HG03066 (cell line): Measurements from ENCODE around the gene RBBP8NL.

ENCODE experiments used
- ATAC-seq: cut with Tn5 transposase; IDR thresholded peaks from one replicate; pipeline ENCODE4 v1.9.1; 2021; ENCODE audit warnings: low read depth; ENCODE audit not compliant: unreplicated experiment

Gene RBBP8NL, protein sequence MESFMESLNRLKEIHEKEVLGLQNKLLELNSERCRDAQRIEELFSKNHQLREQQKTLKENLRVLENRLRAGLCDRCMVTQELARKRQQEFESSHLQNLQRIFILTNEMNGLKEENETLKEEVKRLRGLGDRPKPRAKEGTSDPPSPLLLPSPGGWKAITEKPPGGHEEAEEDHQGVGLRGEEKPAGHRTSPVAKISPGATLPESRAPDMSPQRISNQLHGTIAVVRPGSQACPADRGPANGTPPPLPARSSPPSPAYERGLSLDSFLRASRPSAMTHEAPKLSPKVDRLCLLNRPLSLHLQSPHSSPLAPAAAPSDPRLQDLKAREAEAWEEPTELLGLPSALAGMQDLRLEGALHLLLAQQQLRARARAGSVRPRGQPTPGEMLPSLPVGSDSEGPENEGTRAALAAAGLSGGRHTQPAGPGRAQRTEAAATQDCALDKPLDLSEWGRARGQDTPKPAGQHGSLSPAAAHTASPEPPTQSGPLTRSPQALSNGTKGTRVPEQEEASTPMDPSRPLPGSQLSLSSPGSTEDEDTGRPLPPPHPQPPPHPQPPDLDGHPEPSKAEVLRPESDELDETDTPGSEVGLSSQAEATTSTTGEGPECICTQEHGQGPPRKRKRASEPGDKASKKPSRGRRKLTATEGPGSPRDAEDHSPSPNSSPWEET

GRCh38 chr20:62427172-62428001 lies at the start of gene RBBP8NL:
RBBP8NL (minus strand) TSS chr20:62427539; CDS start chr20:62419647, 7,892 bp downstream.
- no peak for ATAC-seq

DNA sequence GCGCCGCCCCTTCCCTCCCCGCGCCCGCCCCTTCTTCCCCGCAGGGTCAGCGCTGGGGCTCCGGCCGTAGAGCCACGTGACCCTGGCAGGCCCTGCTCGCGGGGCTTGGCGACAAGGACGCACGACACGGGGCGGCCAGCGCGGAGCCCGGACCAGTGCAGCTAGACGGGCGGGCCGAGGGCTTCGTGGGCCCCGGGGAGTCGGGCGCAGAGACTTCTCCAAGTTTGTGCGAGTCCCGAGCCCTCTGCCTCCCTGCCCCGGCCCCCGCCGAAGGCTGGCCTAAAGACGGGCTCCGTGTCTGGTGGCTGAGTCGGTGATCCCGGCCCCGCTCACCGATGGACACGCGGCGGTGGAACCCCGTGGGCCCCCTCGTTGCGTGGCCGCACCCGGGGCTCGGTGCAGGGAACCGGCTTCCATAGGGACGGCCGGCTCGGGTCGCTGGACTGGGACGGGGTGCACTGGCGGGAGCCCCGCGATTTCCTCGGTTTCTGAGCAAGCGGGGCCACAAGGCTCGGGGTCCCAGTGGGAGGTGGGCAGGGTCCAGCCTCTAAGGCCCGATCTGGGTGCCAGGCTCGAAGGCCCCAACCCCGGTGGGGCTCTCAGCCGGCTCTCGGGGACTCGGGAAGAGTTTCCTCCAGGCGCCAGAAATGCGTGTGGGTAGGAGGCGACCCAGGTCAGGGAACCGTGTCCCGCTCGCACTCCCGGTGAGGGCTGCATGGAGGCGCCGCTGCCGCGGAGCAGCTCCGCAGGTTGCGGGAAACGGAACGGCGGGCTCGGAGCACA lies 48.9 kb upstream of the RBBP8NL start:
- no peak for ATAC-seq

DNA sequence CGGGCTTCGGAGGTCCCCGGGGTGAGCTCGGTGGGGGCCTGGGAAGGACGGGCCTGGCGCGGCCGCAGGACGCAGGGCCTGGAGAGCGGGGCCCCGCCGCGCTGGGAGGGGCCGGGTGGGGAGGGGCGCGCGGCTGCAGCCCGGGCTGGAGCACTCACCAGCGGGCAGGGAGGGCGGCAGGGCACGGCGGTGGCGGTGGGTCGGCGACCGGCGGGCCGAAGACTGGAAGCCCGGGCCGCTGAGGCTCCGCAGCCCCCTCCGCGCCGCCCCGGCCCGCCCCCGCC lies 48.4 kb upstream of the RBBP8NL start, which contains the start of gene GATA5:
Gene GATA5 (minus strand): TSS at position 224 of the 284 bp plus-strand sequence. CDS start 474 bp downstream, outside the sequence.
- ATAC-seq, result no peak

DNA sequence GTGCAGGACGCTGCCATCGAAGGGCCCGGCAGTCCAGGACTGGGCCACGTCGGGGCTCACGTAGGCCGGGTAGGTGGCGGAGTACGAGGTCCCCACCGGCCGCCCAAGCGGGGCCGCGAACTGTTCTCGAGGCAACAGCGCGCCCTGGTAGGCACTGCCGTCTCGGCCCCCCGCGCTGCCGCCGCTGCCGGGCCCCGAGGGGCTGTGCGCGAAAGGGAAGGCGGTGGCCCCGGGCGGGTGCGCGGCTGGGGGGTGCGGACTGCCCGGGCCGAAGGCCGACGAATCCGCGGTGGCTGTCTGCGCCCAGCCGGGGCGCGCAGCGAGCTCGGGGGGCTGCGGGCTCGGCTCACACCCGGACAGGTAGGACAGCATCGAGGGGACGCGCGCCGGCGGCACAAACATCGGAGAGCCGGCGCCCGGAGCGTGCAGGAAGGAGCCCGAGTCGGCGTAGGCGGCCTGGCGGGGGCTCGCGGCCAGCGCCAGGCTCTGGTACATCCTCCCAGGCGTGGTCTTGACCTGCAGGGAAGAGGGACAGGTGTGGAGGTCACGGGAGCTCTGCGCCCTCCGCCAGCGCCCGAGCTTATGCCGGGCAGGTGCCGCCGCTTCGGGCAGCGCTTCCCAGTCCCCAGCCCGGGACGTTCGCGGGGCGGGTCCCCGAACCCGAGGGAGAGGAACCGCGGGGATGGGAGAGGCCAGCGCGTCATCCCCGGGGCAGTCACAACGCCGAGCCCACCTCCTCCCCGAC lies 47.9 kb upstream of the RBBP8NL start:
- ATAC-seq, result no peak

GRCh38 chr20:62474604-62475026 lies 47.3 kb upstream of the RBBP8NL start:
- ATAC-seq, result no peak

DNA sequence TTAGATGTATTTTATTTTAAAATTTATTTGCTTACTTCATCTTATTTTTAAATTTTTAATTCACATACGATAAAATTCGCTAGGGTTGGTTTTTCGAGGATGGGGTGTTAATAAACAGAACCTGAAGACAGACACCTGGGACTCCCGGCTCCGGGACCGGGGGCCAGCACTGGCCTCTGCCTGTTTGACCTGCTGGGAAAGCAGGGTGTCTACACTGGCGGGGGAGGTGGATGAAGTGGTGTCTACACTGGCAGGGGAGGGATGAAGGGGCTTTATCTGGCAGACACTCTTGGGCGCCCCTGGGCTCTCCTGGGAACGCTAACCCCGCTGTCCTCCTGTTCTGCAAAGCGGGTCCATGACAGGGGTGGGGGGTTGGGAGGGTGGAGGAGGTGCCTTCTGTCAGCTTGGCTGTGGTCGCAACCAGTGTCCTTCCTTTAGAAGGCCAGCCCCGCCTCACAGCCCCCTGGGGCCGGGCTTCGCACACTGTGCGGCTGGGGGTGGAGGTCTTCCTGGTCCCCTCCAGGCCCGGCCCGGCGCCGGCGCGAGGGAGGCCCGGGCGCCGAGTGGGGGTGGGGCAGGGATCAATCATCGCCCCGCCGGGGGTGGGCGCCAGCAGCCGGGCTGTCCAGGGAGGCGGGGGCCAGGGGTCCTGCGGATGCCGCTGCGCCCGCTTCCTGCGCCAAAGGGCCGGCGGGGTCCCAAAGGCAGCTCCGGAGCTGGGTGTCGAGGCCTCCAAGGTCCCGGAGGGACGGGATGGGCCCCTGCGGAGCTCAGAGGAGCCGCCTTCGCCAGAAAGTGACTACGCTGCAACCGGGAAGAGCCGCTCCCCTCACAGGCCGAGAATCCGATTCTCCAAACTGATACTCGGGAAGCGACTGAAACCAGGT lies 46.6 kb upstream of the RBBP8NL start:
- ATAC-seq, result no peak

- no peak for ATAC-seq
Observed at GRCh38 chr20:62472941-62473585, 45.7 kb upstream of the RBBP8NL start.

GRCh38 chr20:62472138-62472940 lies 45.0 kb upstream of the RBBP8NL start:
- no peak for ATAC-seq

- ATAC-seq, result no peak
Observed at GRCh38 chr20:62470459-62470858, 43.1 kb upstream of the RBBP8NL start.

DNA sequence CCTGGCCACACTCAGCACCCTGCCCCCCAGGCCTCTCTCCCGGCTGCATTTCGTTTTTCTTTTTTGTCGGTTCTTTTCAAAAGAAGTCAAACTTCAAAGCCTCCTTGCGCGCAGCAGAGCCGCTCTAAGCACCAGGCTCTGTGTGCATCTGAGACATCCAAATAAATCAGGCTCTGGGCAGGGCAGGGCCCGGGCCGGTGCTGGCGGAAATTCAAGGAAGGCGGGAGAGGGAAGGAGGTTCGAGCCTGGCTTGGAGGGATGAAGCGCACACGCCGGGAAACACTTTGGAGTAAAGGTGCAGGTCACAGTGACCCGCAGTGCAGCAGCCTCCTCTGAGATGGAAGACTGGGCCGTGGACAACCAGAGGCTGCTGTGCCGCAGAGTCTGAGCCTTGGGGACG lies 42.7 kb upstream of the RBBP8NL start:
- ATAC-seq, result no peak

- no peak for ATAC-seq
Observed at GRCh38 chr20:62469352-62469751, 42.0 kb upstream of the RBBP8NL start.

DNA sequence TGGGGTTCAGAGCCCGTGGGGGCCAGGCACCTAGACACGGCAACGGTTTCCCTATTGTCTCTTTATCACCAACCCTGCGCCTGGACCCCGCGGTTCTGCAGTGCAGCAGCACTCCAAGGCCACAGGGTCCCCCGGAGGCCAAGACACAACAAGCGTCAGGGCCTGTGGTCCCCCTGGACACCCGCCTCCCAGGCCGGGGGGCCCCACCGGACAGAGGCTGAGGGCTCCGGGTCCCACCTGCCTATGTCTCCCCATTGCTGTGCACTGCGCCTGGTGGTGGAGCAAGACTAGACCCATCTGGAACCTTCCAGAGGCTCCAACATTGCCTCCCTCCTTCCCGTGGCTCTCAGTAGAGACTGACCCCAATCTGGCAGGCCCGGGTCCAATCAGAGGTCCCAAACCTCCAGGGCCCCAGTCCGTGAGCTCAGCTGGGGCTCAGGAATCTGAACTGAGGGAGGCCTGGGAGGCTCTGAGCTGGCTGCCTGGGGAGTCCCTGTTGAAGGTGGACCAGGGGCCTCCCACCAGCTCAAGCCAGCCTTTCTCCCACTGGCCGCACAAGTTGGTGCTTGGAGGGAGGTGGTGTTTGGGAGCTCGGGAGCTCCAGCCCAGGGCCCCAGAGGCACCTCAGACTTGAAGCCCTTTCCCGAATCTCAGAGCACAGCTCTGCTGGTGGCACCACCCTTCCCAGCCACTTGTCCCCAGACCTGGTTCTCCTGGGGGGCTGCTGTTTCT lies 39.6 kb upstream of the RBBP8NL start:
- ATAC-seq, result no peak

DNA sequence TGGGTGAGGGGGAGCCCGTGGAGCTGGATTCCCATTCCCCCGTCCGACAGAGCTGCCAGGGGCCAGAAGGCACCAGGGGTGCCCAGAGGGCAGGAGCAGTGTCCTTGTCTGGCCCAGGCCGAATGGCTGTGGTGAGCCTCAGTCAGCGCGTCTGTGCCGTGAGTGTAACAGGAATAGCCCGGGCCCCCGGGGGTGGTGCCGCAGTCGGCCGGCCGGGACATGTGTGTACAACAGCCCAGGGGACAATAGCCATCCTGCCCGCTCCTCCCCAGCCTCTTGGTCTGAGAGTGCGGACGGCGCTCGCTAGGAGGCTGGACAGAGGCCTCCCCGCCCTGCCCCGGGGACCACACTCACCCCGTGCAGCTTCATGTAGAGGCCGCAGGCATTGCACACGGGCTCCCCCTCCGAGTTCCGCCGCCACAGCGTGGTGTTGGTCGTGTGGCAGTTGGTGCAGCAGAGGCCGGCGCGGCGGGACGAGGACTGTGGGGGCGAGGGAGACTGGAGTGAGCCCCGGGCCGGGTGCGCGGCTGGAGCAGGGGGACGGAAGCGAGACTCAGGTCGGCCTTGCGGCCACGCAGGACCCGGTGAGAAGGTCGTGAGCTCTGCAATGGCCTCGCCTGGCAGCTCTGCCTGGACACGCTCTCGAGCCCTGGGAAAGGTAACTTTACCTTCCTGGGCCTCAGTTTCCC lies 38.9 kb upstream of the RBBP8NL start:
- no peak for ATAC-seq

GRCh38 chr20:62464990-62465389 lies 37.7 kb upstream of the RBBP8NL start:
- no peak for ATAC-seq

DNA sequence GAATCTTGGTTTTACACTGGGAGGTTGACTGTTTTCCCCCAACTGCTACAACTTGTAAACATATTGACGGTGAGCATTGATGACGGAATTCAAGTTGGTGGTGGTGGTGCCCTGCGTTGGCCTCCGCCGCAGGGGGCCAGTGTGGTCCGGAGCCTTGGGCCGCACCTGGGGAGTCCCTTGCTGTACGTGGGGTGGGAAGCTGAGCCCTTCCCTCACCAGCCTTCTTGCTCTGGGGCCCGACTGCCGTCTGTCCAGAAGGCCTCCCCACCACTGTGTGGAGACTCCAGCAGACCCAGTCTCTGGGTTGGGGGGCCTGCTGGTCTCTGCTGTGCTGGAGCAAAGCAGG lies 37.1 kb upstream of the RBBP8NL start:
- no peak for ATAC-seq

- ATAC-seq, result no peak
Observed at GRCh38 chr20:62463651-62464424, 36.5 kb upstream of the RBBP8NL start.
